GM18517 (cell line): ENCODE data around the gene RNF113B.

Source experiments
- ATAC-seq: cut with Tn5 transposase; IDR thresholded peaks from one replicate; pipeline ENCODE4 v1.9.1; 2021; ENCODE audit warnings: mild to moderate bottlenecking, moderate library complexity; ENCODE audit not compliant: unreplicated experiment

RNF113B gene

GRCh38 chr13:98206946-98207345 lies 29.9 kb upstream of the RNF113B start:
- ATAC-seq: no peak

DNA sequence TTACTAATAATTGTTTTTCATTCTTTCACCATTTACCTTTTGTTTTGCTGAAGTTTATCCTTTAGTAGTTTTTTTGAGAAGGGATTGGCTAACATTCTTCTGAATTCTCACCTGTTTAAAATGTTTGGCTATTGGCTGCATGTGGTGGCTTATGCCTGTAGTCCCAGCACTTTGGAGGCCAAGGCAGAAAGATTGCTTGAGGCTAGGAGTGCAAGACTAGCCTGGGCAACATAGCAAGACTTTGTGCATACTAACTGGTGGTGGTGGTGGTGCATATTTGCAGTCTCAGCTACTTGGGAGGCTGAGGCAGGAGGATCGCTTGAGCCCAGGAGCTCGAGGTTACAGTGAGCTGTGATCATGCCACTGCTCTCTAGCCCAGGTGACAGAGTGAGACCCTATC lies 27.5 kb upstream of the RNF113B start:
- ATAC-seq: no peak

GRCh38 chr13:98203646-98204326 lies 26.7 kb upstream of the RNF113B start:
- ATAC-seq: no peak

- ATAC-seq: no peak
These were observed 24.9 kb upstream of the RNF113B start for GRCh38 chr13:98201984-98202383.

DNA sequence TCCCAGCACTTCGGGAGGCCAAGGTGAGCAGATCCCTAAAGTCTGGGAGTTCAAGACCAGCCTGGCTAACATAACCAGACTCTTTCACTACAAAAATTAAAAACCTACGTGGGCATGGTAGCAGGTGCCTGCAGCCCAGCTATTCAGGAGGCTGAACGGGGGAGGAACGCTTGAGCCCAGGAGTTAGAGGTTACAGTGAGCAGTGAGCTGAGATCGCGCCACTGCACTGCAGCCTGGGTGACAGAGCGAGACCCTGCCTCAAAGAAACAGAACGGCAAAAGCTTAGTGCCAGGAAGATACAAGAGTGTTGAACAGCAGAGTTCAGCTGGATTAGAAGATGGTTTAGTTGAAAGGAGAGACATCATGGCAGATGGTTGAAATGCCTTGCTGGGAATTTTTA lies 24.1 kb upstream of the RNF113B start:
- no peak for ATAC-seq

DNA sequence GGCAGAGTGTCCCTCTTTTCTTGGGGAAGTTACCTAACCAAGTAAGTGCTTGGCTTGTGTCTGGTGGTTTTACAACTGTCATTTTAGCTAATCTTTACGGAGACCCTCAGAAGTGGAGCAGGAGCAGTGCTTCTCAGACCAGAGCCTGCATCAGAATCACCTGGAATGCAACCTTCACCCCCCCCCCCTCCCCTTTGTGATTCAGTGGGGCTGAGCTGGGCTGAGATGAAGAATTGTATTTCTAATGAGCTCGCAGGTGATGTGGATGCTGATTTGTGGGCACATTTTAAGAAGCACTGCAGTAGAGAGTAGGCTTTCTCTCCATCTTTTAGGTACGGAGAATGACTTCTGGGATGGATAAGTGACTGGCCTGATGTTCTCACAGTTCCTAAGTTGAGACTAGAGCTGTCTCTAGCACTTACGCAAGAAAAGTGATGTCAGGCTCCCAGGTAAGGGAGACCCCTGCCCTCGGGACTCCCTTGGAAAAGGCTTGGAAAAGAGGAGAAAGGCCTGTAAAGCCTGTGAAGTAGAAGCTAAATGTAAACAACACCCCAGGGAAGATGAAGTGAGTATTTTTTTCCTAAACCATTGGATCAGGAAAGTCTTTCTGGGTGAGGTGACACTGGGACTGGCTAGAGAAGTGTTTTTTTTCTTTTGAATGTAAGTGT lies 23.3 kb upstream of the RNF113B start:
- no peak for ATAC-seq

DNA sequence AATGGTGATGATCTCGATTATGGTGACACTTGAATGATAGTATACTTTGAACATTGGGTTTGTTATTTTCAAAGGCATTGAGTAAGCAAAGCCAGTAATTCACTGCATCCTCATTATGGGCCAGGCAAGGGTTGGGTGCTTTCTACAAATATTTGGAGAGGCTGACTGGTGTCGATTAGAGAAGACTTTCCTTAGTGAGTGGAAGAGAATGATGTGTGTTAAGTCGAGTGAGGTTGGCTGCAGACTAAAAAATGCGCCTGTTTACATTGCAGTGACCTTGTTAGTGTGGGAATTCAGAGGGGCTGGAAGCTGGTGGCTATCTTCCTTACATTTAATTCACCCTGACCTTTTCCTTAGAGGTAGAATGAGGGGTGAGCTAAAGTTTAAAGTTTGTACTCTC lies 22.4 kb upstream of the RNF113B start:
- ATAC-seq: no peak

DNA sequence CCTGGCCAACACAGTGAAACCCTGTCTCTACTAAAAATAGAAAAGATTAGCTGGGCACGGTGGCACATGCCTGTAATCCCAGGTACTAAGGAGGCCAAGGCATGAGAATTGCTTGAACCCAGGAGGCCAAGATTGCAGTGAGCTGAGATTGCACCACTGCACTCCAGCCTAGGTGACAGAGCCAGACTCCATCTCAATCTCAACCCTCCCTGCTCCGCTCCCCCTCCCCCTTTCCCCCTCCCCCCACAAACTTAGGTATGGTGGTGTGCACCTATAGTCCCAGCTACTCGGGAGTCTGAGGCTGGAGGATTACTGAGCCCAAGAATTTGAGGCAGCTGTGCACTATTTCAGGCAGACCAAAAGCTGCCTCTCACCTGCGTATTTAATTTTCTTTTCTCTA lies 21.6 kb upstream of the RNF113B start:
- ATAC-seq: no peak

GRCh38 chr13:98195054-98195791 lies 18.2 kb upstream of the RNF113B start:
- ATAC-seq: no peak

DNA sequence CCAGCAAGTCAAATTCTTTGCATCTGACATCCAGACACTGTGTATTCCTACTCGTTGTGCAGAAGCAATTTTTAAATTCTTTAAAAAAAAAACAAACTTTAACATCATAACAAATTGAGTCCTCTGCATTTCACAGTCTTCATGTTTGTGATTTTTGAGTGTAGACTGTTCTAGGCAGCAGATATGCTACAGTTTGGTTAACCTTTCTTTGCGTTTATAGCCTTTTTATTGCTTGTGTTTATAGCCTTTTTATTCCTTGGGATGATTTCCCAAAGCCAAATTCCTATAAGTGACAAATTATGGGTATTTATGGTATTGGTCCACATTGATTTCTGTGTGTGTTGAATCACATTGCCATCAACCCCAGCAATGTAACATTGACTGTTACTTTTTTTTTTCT lies 14.9 kb upstream of the RNF113B start:
- ATAC-seq: no peak

- no peak for ATAC-seq
These were observed 13.9 kb upstream of the RNF113B start for GRCh38 chr13:98190889-98191444.

GRCh38 chr13:98189841-98190505 lies 12.9 kb upstream of the RNF113B start:
- no peak for ATAC-seq

DNA sequence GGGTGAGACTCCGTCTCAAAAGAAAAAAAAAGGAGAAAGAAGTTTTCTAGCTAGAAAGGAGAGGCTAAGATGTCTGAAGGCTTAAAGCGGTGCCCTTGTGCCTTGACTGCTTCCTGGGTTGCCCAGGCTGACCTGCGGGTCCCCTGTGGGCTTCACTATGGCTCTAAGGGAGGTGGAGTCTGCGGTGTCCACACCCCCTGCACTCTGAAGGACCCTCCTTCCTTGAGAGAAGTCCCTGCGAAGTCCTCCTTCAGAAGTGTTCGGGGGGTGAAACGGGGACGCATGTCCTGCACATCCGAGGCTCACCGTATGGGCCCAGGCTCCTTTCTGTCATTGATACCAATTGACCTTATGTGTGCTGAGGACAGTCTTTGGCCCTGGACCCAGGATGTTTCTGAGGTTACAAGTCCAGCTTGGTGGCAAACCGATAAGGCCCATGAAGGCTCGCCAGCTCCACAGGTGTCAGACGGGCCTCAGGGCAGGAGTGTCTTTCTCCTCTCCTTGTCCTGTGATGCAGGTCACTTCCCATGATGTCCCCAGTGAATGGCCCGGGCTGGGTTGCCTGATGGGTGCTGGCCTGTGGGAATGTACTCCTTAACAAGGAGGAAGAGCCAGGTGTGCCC lies 11.6 kb upstream of the RNF113B start:
- ATAC-seq: no peak

- ATAC-seq: no peak
These were observed 10.8 kb upstream of the RNF113B start for GRCh38 chr13:98187965-98188261.

DNA sequence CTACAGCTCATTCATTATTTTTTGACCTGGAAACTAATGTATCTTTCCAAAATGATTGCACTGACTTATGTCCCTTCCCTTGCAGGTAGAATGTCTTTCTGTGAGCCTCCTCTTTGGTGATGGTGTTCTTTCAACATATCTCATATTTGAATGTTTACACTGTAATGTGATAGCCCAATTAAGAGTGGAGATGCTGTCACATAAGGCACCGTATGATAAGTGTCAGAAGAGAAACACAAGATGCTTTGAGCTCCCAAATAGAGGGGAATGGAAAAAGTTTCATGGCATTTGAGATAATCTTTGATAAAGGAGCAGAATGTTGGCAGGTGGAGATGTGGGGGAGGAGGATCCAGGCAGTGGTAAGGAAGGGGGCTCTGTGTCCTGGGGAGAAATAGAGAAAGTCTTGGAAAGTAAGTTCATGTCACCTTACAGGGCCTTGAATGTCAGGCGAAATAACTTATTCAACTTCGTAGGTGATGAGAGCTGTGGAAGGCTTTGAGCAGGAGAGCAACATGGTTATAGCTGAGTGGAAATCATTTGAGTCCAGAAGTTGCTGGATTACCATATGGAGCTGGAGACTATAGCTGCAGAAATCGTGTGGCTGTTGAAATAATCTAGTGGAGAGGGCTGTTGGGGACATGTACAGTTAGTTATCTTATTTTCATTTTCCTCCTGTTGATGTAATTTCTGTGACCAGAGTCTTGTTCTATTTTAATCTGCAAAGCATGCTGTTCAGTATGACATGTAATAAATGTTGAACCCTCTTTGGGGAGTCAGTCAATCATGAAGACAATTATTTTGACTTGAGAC lies 10.3 kb upstream of the RNF113B start:
- ATAC-seq: no peak

DNA sequence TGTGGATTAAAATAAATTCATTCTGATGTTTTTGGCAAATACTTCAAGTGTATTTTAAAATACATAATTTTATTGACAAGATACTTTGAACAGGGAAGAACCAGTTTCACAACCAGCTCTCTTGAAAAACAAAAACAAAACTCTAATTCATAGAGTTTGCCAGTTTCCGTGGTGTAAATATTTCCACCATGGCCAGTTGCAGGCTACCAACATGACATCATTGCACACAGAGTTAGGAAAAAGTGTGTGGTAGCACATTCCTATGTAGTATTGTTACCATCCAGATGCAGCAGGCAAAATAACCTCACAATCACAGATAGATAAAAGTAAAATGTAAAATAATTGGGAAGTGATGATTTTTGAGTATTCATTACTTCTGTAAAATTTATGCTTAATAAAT lies 7.7 kb upstream of the RNF113B start:
- no peak for ATAC-seq

GRCh38 chr13:98182589-98182988 lies 5.5 kb upstream of the RNF113B start:
- no peak for ATAC-seq

GRCh38 chr13:98182153-98182552 lies 5.1 kb upstream of the RNF113B start:
- no peak for ATAC-seq

DNA sequence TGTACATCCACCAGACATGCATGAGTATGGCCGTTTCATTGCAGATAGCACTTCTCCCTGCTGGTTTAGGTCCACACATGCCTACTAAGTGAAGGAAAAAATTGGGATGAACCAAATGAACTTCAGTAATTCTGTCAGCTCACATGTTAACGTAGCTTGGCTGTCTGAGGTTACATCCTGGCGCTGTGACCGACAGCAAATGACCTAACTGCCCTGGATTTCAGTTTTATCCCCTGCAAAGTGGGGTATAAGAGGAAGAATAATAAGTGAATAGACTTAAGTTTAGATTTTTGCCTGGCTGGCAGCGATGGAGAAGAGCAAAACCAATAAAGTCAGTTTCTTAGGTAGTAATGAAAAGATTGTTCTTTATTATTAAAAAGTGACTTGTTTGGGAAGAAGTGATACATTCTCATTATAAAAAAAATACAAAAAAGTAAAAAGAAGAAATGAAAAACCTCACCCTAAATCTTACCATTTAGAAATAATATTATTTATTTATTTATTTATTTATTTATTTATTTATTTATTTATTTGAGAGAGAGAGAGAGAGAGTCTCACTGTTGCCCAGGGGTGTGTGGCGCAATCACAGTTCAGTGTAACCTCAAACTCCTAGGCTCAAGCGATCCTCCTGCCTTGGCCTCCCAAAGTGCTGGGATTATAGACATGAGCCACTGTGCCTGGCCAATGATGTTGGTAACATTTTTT lies 4.2 kb upstream of the RNF113B start:
- ATAC-seq: no peak

GRCh38 chr13:98180092-98180491 lies 3.0 kb upstream of the RNF113B start:
- ATAC-seq: no peak
